IMR-90 (cell line): ENCODE results near the gene MGAT5. TPM values are rescaled to one million over a fixed set of nuclear protein-coding genes. Genes with fewer than 3 reads are reported as not detected.

ENCODE experiments used
- ATAC-seq: fragments of 200-7000 bp; cut with Tn5 transposase; 2 replicates; pipeline ENCODE4 v1.9.1; 2020; ENCODE audit warnings: low read depth, mild to moderate bottlenecking, moderate library complexity
- BruUV-seq: library from RNA; stranded (reverse); fragments of 400-500 nt; replicated peaks from 2 replicates; lab custom pipeline; 2021; lab: Mats Ljungman, UMichigan
- CTCF ChIA-PET: fragments of 300-600 bp; formaldehyde crosslinking; extraction: SDS; loops from one replicate; lab custom pipeline; 2021; ENCODE audit warnings: antibody characterized with exemption; lab: Yijun Ruan, JAX
- POLR2A ChIA-PET: fragments of 300-600 bp; sonication (Branson Sonifier 250); formaldehyde crosslinking; loops from one replicate; lab custom pipeline; 2022; ENCODE audit warnings: antibody characterized with exemption; ENCODE audit not compliant: unreplicated experiment; lab: Charles Lee
- DNase-seq: peaks from one replicate; pipeline ENCODE4 v3.0.0; 2013
- H2AFZ ChIP-seq: replicated peaks from 2 replicates; pipeline ENCODE3; 2013; ENCODE audit warnings: low read length, mild to moderate bottlenecking; ENCODE audit not compliant: poor library complexity
- H2AK5ac ChIP-seq: 2 replicates; pipeline ENCODE4 v1.6.1; 2013; ENCODE audit warnings: low read depth, low read length, inconsistent platforms
- H2AK9ac ChIP-seq: replicated peaks from 2 replicates; pipeline ENCODE3; 2013; ENCODE audit warnings: mild to moderate bottlenecking, low read depth, low read length, moderate library complexity; ENCODE audit not compliant: poor library complexity
- H2BK120ac ChIP-seq: 2 replicates; pipeline ENCODE4 v1.6.1; 2013; ENCODE audit warnings: low read depth, low read length, inconsistent platforms
- H2BK15ac ChIP-seq: 3 replicates; pipeline ENCODE4 v1.6.1; 2013; ENCODE audit warnings: low read depth, low read length, inconsistent platforms
- H2BK20ac ChIP-seq: 2 replicates; pipeline ENCODE4 v1.6.1; 2013; ENCODE audit warnings: low read depth, mild to moderate bottlenecking, inconsistent platforms, low read length, moderate library complexity
- H2BK5ac ChIP-seq: 2 replicates; pipeline ENCODE4 v1.6.1; 2013; ENCODE audit warnings: mild to moderate bottlenecking, low read depth, low read length, inconsistent platforms; ENCODE audit not compliant: poor library complexity, severe bottlenecking
- H3K14ac ChIP-seq: replicated peaks from 2 replicates; pipeline ENCODE4 v1.6.1; 2013; ENCODE audit warnings: low read depth, low read length, inconsistent platforms
- H3K18ac ChIP-seq: 2 replicates; pipeline ENCODE4 v1.6.1; 2013; ENCODE audit warnings: low read depth, low read length, control low read depth
- H3K23ac ChIP-seq: 2 replicates; pipeline ENCODE4 v1.6.1; 2013; ENCODE audit warnings: low read depth, low read length, inconsistent platforms
- H3K27ac ChIP-seq: 2 replicates; pipeline ENCODE4 v1.5.1; 2013; ENCODE audit warnings: mild to moderate bottlenecking, control low read depth, low read length; ENCODE audit not compliant: insufficient read depth
- H3K27me3 ChIP-seq: 2 replicates; pipeline ENCODE4 v1.6.1; 2013; ENCODE audit warnings: low read length; ENCODE audit not compliant: control insufficient read depth, insufficient read depth
- H3K36me3 ChIP-seq: 2 replicates; pipeline ENCODE4 v1.6.1; 2013; ENCODE audit warnings: low read length, mixed read lengths; ENCODE audit not compliant: control insufficient read depth, insufficient read depth
- H3K4ac ChIP-seq: 2 replicates; pipeline ENCODE4 v1.6.1; 2013; ENCODE audit warnings: low read depth, low read length, inconsistent platforms
- H3K4me1 ChIP-seq: 2 replicates; pipeline ENCODE4 v1.6.1; 2013; ENCODE audit warnings: low read length, mixed read lengths; ENCODE audit not compliant: control insufficient read depth, insufficient read depth
- H3K4me2 ChIP-seq: 2 replicates; pipeline ENCODE4 v1.6.1; 2013; ENCODE audit warnings: low read depth, mild to moderate bottlenecking, control low read depth, low read length, moderate library complexity
- H3K4me3 ChIP-seq: 2 replicates; pipeline ENCODE4 v1.5.1; 2013; ENCODE audit warnings: low read depth, mild to moderate bottlenecking, control low read depth, low read length, moderate library complexity; ENCODE audit not compliant: insufficient read depth
- H3K56ac ChIP-seq: 2 replicates; pipeline ENCODE4 v1.6.1; 2013; ENCODE audit warnings: low read length, inconsistent platforms; ENCODE audit not compliant: insufficient read depth; ENCODE audit errors: extremely low read depth
- H3K79me1 ChIP-seq, 2 experiments: 2 replicates each; pipeline ENCODE4 v1.6.1; 2013; ENCODE audit warnings: low read length in 2 of 2, inconsistent platforms in 1 of 2, low read depth in 1 of 2
- H3K9ac ChIP-seq: 2 replicates; pipeline ENCODE4 v1.6.1; 2013; ENCODE audit warnings: low read depth, low read length, control low read depth
- H3K9me1 ChIP-seq: 2 replicates; pipeline ENCODE4 v1.6.1; 2013; ENCODE audit warnings: low read length, inconsistent platforms; ENCODE audit not compliant: insufficient read depth
- H3K9me3 ChIP-seq: 2 replicates; pipeline ENCODE4 v1.6.1; 2013; ENCODE audit warnings: low read length; ENCODE audit not compliant: control insufficient read depth, insufficient read depth
- H4K20me1 ChIP-seq: 2 replicates; pipeline ENCODE4 v1.6.1; 2013; ENCODE audit warnings: low read length, inconsistent platforms; ENCODE audit not compliant: insufficient read depth
- H4K5ac ChIP-seq: 2 replicates; pipeline ENCODE4 v1.6.1; 2013; ENCODE audit warnings: mild to moderate bottlenecking, low read depth, low read length, control low read depth
- H4K8ac ChIP-seq, 2 experiments: 2 replicates each; pipeline ENCODE4 v1.6.1; 2013; ENCODE audit warnings: low read depth in 2 of 2, low read length in 2 of 2, control low read depth in 1 of 2, inconsistent platforms in 1 of 2
- H4K91ac ChIP-seq: 2 replicates; pipeline ENCODE4 v1.6.1; 2013; ENCODE audit warnings: low read depth, low read length, inconsistent platforms; ENCODE audit not compliant: insufficient read depth
- BHLHE40 ChIP-seq: fragments of 150-350 bp; IDR thresholded peaks from 2 replicates; pipeline ENCODE4 v1.6.1; 2016; ENCODE audit warnings: mild to moderate bottlenecking, low read depth, low read length
- CEBPB ChIP-seq: IDR thresholded peaks from 2 replicates; pipeline ENCODE4 v1.6.1; 2012; ENCODE audit warnings: low read depth, low read length, improper control_type of control experiment
- CTCF ChIP-seq: conservative IDR thresholded peaks from 2 replicates; pipeline ENCODE4 v1.5.1; 2012; ENCODE audit warnings: mild to moderate bottlenecking, low read depth, low read length, improper control_type of control experiment
- ELK1 ChIP-seq: fragments of 150-350 bp; IDR thresholded peaks from 2 replicates; pipeline ENCODE4 v1.6.1; 2016; ENCODE audit warnings: low read depth, mild to moderate bottlenecking, low read length, moderate library complexity, borderline replicate concordance
- FOS ChIP-seq: fragments of 150-350 bp; IDR thresholded peaks from 2 replicates; pipeline ENCODE4 v1.6.1; 2016; ENCODE audit warnings: low read depth, low read length
- MAFK ChIP-seq: IDR thresholded peaks from 2 replicates; pipeline ENCODE4 v1.6.1; 2012; ENCODE audit warnings: low read depth, low read length, improper control_type of control experiment
- MAZ ChIP-seq: IDR thresholded peaks from 2 replicates; pipeline ENCODE4 v1.6.1; 2012; ENCODE audit warnings: low read depth, mild to moderate bottlenecking, low read length, improper control_type of control experiment, moderate library complexity, borderline replicate concordance
- MXI1 ChIP-seq: IDR thresholded peaks from 2 replicates; pipeline ENCODE4 v1.6.1; 2012; ENCODE audit warnings: low read depth, mild to moderate bottlenecking, low read length, moderate library complexity, borderline replicate concordance
- NFE2L2 ChIP-seq: fragments of 150-350 bp; IDR thresholded peaks from 2 replicates; pipeline ENCODE4 v1.6.1; 2016; ENCODE audit warnings: low read depth, mild to moderate bottlenecking, low read length
- POLR2A ChIP-seq: IDR thresholded peaks from 2 replicates; pipeline ENCODE4 v1.6.1; 2012; ENCODE audit warnings: mild to moderate bottlenecking, low read depth, low read length
- RAD21 ChIP-seq: IDR thresholded peaks from 2 replicates; pipeline ENCODE4 v1.6.1; 2012; ENCODE audit warnings: low read length, improper control_type of control experiment
- RCOR1 ChIP-seq: IDR thresholded peaks from 2 replicates; pipeline ENCODE4 v1.6.1; 2012; ENCODE audit warnings: mild to moderate bottlenecking, low read length, improper control_type of control experiment; ENCODE audit not compliant: insufficient replicate concordance
- RFX5 ChIP-seq: IDR thresholded peaks from 2 replicates; pipeline ENCODE4 v1.8.0; 2012; ENCODE audit warnings: low read depth, mild to moderate bottlenecking, low read length, moderate library complexity
- WGBS, 2 experiments: methylation state at CpG; one replicate each; pipeline versions ENCODE4 v1.1.5 to v1.1.7; 2013; ENCODE audit warnings: missing lambda C conversion rate in 2 of 2; ENCODE audit not compliant: insufficient read length in 1 of 2; ENCODE audit errors: extremely low coverage in 2 of 2; 5-methylcytosine and 5-hydroxymethylcytosine counted together
- dilution Hi-C: fragments of 300-500 bp; cut with HindIII; formaldehyde crosslinking; loops from one replicate; pipeline ENCODE4 v1.14.3; 2018; ENCODE audit warnings: low sequenced_read_pairs; ENCODE audit not compliant: unreplicated experiment
- in situ Hi-C: fragments of 300-500 bp; cut with MboI; formaldehyde crosslinking; loops from 3 replicates; pipeline ENCODE4 v1.14.3; 2019; ENCODE audit warnings: low sequenced_read_pairs, inconsistent platforms, mixed read lengths
- intact Hi-C: fragments of 100-400 bp; cut with micrococcal nuclease; formaldehyde crosslinking; loops from 2 replicates; pipeline ENCODE4 v1.10.0; 2022
- polyA plus RNA-seq, 3 experiments: library from polyadenylated mRNA; depleted of rRNA; stranded (reverse); fragments of >200 nt; gene quantifications; 2 replicates each; pipeline ENCODE4 v1.2.3, GENCODE V29; 2012; ENCODE audit warnings: low replicate concordance in 1 of 3
- total RNA-seq: library from RNA; depleted of rRNA; stranded (reverse); fragments of >200 nt; gene quantifications from 2 replicates; pipeline ENCODE4 v1.2.3, GENCODE V29; 2012

The MGAT5 gene
- total and polyA plus RNA-seq, 2 of the 4 experiments (the other 2 are of a cell fraction) = 22.9 to 59.9 TPM

DNA sequence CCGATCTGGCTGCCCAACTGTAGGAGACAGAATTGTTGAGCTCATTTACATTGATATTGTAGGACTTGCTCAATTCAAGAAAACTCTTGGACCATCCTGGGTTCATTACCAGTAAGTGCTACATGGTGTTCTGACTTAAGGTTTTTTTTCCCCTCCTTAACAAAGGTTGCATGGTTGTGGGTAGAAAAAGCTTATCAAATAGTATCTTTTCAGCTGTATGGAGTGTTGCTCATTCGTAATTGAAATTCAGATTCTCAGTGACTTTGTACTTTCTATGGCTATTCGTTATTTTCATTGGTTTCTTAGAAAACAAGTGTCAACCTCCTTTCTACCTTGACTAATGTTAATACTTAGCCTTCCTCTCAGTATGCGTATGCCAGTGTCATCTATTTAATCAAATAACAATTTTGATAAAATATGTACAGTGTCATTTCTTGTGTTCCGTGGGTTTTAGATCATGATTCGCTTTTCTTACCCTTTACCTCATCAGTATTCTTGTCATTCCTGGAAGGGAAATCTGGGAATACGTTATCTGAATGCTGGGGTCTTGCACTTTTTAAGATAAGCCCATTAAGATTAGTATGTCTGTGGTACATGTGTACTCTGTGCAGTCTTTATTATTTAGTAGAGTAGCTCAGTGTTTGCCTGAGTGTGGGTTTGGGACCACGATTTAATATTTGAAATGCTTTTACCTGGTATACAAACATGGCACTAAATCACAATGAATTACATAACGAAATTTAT lies 91.3 kb downstream of the MGAT5 start:
- H2BK5ac ChIP-seq = no peak overlapping the region
- POLR2A ChIA-PET = no interaction called here
- H3K79me1 ChIP-seq = peaks cover 12 to 24% of the 10 kb centered on the region in 2 experiments
- H3K9me3 ChIP-seq = no peaks in the 10 kb centered on the region
- H2AK9ac ChIP-seq = no peak overlapping the region
- WGBS, 2 experiments = no CpG with 5 or more reads among the region's 9 CpGs
- DNase-seq (no peak), ATAC-seq (no peak)
- CTCF ChIA-PET = no interaction called here
- no peak overlapping the region for H4K8ac ChIP-seq
- H2BK15ac ChIP-seq = no peak overlapping the region
- H3K4me1 ChIP-seq = peaks cover 6% of the 10 kb centered on the region
- H2BK120ac ChIP-seq = no peak overlapping the region
- no peaks in the 10 kb centered on the region for H4K20me1 ChIP-seq
- H2AK5ac ChIP-seq = no peak overlapping the region
- H3K27me3 ChIP-seq = no peaks in the 10 kb centered on the region
- H3K23ac ChIP-seq = no peak overlapping the region
- H3K9me1 ChIP-seq = peaks cover 9% of the 10 kb centered on the region; the same call in 1 of the 2 replicates
- H3K56ac ChIP-seq = no peak overlapping the region
- dilution Hi-C loops = no loop called here
- H2AFZ ChIP-seq = no peak overlapping the region
- in situ Hi-C loops = no loop called here
- H3K18ac ChIP-seq = no peak overlapping the region
- H3K27ac ChIP-seq = no peak overlapping the region
- H3K4me2 ChIP-seq = no peak overlapping the region
- peaks cover 20% of the 10 kb centered on the region for H3K36me3 ChIP-seq
- no peak overlapping the region for H3K9ac ChIP-seq
- TF ChIP-seq POLR2A (no peak), MAZ (no peak), MAFK (no peak), MXI1 (no peak), CTCF (no peak), CEBPB (no peak), BHLHE40 (no peak), FOS (no peak), RAD21 (no peak), RFX5 (no peak), ELK1 (no peak), NFE2L2 (no peak), RCOR1 (no peak)
- H4K91ac ChIP-seq = no peak overlapping the region
- no peak overlapping the region for H3K4ac ChIP-seq
- BruUV-seq = no TSS peak
- no peak overlapping the region for H3K4me3 ChIP-seq
- H4K5ac ChIP-seq = no peak overlapping the region
- intact Hi-C loops = no loop called here
- H2BK20ac ChIP-seq = no peak overlapping the region
- H3K14ac ChIP-seq = no peak overlapping the region
